ENCODE results near the gene CLMP.
"Not testable (repeated sequence)": the region's sequence is repeated elsewhere in the genome, so short reads cannot be mapped to it uniquely, and the experiment has no call there.

The CLMP gene

DNA sequence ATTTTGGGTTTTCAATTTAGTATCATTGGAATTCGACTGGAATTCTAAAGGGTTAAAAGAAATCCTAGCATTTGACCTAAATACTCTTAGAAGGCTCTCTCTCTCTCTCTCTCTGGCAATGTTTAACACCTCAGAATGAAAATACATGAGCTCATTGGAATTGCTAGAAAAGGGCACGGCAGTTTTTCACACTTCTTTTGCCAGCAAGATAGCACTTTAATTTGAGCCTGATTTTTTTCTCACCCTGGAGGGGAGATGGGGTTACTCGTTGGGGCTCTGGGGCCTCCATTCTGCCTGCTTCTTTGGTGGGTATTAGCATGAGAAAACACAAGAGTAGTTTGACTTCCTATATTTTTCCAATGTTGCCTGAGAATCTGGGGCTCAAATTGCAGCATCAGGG lies 22.8 kb upstream of the CLMP start:
- no peak for DNase-seq

GRCh38 chr11:123216249-123216648 lies 21.2 kb upstream of the CLMP start:
- DNase-seq: no peak

DNA sequence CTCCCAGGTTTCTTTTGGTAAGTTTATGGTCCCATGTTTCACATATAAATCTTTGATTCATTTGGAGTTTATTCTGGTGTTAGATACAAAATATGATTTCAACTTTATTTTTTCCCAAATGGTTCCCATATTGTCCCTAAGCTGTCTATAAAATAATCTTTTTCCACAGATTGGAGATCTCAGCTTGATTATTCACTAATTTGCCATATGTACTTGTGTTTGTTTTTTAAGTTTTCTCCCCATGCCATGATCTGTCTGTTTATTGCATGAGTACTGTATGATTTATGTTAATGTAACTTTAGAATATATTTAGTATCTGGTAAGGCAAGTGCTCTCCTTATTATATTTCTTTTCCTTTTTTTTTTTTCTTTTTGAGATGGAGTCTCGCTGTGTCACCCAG lies 19.9 kb upstream of the CLMP start:
- DNase-seq: no peak

GRCh38 chr11:123214396-123214795 lies 19.3 kb upstream of the CLMP start:
- DNase-seq: no peak

DNA sequence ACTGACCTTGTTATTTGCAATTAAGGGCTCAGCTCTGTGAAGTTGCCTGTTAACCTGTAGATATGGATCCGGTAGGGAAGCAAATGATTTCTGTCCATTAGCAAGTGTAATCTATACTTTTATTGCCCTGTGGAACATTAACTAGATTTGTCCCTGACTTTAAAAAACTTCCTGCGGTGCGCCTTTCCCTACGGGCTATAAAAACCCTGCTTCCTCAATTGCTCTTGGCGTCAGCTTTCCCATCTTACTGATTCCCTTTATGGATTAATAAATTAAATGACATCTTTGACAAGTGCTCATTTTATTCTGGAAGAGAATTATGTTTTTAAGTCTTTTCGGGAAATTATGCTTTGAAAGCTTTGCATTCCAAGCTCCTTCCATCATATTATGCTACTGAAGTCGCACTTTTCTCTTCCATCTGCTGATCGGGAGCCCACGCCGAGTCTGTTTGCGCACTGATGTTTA lies 18.3 kb upstream of the CLMP start:
- no peak for DNase-seq

GRCh38 chr11:123212406-123212805 lies 17.4 kb upstream of the CLMP start:
- no peak for DNase-seq

GRCh38 chr11:123211981-123212380 lies 16.9 kb upstream of the CLMP start:
- no peak for DNase-seq

GRCh38 chr11:123211149-123211852 lies 16.3 kb upstream of the CLMP start:
- DNase-seq: no peak

GRCh38 chr11:123209591-123209990 lies 14.5 kb upstream of the CLMP start:
- DNase-seq: no peak

- no peak for DNase-seq
These were observed 11.9 kb upstream of the CLMP start for GRCh38 chr11:123206791-123207434.

- not testable (repeated sequence) for DNase-seq
These were observed 11.0 kb upstream of the CLMP start for GRCh38 chr11:123206055-123206454.

DNA sequence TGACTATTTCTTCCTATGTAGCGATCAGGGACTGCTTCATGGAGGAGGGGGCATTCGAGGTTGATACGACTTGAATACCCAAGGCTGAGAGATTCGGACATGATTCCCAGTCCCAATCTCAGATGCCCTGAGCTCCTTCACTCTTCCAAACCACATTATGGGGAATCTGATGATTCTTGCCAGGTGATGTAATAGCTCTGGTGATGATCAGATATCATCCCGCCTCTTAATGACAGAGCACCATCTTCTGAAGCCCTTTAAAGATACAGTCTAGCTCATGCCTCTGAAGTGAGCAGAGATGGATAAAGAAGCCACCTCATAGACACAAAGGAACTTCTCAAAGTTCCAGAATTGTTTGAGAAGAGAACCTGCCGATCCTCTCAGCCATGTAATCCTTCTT lies 8.9 kb upstream of the CLMP start:
- DNase-seq: no peak

DNA sequence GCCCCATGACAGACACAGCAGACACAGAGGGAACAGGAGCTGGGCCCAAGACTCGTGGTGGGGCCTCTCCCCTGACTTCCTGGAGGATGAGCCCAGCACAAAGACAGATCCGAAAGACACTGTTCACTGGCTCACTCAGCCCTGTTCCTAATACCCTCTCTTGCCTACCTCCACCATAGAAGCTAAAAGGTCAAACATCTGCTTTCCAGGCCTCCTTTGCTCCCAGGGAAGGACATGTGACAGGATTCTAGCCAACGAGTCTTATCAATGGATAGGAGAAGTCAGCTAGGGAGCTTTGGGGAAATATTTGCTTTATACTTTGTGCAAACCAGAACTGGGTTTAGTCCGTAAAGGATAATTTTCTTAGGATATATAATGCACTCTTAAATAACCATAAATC lies 8.4 kb upstream of the CLMP start:
- DNase-seq: no peak

DNA sequence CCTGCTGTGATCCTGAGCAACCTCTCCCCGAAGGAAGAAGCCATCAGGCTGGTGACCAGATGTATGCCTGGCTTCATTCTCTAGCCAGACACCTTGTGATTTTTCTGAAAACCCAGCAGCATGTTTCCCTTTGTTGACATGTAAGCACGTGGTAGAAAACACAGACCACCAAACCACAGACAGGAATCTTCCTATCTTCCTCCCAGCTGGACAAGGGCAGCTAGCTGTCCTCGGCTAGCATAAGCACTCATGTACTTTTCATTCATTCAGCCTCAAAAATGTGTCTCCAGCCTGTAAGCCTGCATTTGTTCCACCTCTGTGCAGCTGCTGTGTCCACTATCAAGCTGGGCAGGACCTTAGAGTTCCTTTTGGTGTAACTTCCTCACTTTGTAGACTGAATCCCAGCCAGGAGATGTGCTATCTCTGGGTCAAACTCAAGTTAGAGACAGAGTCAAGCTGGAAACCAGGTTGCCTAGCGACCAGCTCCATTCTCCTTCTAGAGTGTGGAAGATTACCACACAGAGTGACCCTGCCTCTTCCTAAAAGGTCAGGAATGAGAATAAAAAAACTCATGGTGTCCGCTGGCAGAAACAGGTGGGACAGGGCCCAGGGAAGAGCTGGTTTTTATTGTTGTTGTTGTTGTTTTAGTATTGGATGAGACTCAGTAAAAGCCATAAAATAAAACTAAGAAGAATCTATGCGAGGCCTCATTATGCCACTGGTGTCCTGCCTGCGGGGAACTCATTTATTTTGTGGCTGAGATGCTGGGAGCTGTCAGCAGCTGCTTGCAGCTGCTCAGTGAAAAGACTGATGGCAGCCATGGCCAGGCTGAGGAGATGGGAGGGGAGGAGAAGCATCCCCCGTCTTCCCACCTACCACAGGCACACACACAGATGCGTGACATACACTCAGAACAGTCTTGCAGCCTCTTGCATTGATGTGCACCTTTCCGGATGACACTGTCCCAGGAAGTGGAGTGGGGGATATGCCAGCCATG lies 7.4 kb upstream of the CLMP start:
- DNase-seq: no peak

DNA sequence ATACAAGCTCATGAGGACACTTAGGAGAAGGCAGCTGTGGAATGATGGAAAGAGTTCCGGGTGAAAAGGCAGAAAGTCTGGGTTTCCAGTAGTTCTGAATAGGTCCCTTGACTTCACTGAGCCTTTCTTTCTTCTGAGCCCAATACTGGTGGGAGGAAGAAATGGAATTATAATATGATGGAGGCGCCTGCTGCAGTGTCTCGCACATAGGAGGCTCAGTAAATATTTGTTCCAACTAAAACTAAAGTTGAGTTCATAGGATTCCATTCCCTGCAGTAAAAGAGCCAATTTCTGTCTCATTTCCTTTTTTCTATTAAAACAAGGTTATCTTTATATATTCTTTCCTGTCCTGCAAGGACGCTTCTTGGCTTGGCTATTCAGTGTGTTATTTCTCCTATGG lies 5.2 kb upstream of the CLMP start:
- DNase-seq: no peak

DNA sequence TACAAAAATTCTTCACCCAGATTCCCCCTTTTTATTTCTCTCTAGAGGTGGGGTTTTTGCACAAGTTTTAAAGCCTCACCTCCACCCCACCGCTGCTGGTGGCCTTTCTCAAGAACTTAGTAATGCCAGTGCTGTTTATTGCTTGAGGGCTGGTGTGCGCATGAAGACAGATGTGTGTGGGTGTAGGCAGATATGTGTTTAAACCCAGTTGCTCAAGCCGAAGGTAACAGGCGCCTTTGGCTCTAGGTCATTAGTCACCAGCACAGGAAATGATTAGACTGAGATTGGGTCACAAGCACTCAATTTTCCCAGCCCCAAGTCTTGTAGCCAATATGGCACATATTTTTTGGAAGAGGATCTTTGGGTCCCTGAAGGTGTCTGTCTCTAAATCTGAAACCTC lies 2.7 kb upstream of the CLMP start:
- DNase-seq: no peak

DNA sequence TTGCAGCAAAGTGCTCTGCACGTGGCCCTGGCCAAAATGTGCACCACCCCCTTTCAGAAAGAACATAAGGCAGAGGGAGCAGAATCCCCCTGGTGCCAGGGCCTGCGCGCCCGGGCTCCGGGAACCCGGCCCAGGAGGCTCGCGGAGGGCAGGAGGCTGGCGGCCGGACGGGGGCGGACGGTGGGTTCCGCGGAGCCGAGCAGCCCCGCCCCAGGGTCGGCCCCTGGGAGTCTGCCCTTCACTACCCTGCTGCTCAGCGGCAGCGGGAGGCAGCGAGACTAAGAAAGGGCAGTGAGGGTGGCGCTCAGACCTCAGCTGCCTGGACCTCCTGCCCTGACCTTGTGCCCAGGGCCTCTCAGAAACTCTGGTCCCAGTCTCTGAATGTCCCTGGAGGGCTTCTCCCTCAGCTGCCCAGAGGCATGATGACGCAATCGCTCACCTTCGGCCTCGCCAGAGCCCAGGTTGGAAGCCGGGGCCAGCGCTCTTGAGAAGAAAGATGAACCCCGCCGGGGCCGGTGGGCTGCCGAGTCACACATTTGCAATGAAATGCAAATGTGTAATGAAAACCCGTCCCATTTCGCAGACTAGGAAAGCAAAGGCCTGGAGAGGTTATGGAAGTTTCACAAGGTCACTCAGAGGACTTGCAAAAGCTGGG lies 1.1 kb upstream of the CLMP start:
- no peak for DNase-seq

DNA sequence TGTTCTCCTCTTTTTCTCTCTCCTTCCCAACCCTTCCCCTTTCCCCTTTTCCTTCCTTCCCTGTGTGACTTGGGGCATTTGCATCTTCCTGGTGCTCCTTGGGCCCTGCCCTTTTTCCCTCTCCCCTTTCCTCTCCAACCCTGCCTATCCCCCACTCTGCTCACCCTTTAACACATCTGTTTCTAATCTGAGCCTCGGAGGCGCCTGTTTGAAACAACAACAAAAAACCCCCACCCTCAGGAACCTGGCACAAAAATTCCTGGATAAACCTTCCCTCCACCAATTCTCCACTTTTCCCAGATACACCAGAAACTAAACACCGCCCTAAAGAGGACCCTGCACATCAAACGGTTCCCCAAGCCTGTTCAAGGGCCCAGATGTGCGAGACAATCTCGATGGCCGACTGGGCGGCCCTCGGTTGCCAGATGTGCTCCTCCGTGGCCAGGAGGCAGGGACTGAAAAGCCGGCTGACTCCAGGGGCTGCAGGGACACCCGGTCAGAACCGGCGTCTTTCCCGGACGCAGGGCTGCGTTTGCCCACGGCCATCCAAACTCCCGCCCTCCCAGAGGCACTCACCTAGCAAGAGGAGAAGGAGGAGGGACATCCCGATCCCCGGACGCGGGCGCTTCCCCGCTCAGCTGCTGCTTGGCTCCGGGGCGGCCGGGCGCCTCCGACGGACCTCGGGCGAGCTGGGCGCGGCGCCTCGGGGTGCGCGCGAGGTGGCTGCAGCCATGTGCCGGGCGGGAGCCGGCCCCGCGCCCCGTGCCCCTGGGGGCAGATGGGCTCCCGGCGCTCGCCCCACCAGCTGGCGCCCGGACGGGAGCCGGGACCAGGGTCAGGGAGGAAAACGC lies 486 bp downstream of the CLMP start:
- DNase-seq: no peak

DNA sequence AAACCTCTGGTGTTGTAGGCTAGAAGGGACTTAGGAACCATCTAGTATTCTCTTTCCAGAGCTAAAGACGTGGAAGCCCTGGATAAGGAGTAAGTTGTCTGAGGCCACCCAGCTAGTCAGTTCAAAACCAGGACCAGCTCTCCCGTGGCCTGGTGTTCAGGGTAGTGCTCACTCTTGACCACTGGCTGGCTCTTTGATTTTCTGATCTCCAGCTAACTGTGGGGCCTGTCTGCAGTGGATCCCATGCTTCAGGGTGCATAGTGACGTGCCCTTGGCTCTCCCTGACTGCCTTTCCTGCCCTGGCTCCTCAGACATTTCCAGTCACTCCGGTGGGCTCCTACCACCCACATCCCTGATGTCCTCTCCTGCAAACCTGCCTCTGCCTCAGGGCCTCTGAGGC lies 1.3 kb downstream of the CLMP start:
- no peak for DNase-seq

DNA sequence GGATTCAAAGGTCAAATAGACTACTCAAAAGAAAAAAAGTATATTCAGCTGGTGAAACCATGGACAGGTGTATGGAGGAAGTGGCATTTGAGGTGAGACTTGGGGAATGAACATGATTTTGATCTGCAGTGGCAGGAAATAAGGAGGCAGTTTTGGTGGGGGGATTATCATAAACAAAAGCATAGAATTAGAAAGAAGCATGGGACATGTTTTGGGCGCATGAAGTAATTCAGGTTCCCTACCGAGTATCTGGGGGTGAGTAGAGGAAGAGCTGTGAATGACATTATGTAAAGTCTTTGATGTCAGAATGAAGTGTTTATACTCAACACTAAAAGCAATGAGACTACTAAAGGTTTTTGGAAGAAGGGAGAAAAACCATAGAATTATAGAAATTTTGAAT lies 3.1 kb downstream of the CLMP start:
- DNase-seq: no peak

GRCh38 chr11:123190518-123190917 lies 4.5 kb downstream of the CLMP start:
- DNase-seq: no peak

All from stimulated activated CD4-positive, alpha-beta T cell treated with anti-CD3 and anti-CD28 coated beads, Interleukin-4, amount 100 ng/mL, for 4 hours (primary cell).